GM12872 (cell line): ENCODE measurements around the gene SGSM1.

Source experiments
- TF ChIP-seq, protein P1 (sequence below): IDR thresholded peaks from 3 replicates; pipeline ENCODE4 v1.5.1; 2011; ENCODE audit warnings: low read depth, mild to moderate bottlenecking, low read length, moderate library complexity; ENCODE audit not compliant: insufficient read depth

Gene SGSM1

DNA sequence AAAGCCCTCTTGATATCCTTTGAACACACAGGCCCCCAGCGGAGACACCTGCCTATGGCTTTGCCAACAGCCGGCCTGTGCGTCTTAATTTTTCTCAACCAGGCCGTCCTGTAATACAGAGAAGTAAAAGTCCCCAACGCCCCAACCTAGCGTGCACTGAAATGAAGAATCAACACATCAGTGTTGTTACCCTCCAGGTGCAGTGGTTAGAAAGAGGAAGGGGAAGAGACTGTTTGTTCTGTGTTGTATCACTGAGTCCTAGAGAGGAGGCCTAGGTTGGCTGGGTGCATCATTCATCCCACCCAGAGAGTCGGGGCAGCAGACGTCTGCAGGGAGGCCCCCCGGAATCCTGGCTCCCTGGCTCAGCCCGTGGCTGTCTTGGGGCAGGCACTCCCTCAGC is 25.7 kb downstream of the SGSM1 start:
- TF ChIP-seq, protein P1, sequence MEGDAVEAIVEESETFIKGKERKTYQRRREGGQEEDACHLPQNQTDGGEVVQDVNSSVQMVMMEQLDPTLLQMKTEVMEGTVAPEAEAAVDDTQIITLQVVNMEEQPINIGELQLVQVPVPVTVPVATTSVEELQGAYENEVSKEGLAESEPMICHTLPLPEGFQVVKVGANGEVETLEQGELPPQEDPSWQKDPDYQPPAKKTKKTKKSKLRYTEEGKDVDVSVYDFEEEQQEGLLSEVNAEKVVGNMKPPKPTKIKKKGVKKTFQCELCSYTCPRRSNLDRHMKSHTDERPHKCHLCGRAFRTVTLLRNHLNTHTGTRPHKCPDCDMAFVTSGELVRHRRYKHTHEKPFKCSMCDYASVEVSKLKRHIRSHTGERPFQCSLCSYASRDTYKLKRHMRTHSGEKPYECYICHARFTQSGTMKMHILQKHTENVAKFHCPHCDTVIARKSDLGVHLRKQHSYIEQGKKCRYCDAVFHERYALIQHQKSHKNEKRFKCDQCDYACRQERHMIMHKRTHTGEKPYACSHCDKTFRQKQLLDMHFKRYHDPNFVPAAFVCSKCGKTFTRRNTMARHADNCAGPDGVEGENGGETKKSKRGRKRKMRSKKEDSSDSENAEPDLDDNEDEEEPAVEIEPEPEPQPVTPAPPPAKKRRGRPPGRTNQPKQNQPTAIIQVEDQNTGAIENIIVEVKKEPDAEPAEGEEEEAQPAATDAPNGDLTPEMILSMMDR: no peak

DNA sequence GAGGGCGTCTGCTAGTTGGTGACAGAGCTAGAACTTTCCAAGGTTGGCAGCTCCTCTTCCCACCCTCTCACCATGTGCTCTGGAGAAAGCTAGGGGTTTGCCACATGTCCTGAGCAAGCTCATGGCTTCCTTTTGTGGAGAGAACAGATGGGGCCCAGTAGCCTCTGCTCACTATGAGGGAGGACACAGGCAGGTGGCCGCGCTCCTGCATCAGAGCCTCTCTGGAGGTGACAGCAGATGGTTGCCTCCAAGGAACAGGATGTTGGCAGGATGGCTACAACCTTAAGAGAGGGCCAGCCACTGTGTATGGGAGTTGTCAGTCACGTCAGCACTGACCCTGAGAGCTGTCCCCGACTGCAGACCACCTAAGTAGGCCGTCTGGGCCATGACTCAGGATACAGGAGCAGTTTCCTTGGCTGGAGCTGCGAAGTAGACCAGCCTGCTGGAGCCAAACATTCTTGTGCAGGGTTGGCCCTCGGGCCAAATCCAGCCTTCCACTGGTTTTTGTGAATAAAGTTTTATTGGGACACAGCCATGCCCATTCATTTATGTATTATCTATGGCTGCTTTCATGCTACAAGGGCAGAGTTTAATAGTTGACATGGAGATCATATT is 28.0 kb downstream of the SGSM1 start:
- TF ChIP-seq, protein P1: no peak

DNA sequence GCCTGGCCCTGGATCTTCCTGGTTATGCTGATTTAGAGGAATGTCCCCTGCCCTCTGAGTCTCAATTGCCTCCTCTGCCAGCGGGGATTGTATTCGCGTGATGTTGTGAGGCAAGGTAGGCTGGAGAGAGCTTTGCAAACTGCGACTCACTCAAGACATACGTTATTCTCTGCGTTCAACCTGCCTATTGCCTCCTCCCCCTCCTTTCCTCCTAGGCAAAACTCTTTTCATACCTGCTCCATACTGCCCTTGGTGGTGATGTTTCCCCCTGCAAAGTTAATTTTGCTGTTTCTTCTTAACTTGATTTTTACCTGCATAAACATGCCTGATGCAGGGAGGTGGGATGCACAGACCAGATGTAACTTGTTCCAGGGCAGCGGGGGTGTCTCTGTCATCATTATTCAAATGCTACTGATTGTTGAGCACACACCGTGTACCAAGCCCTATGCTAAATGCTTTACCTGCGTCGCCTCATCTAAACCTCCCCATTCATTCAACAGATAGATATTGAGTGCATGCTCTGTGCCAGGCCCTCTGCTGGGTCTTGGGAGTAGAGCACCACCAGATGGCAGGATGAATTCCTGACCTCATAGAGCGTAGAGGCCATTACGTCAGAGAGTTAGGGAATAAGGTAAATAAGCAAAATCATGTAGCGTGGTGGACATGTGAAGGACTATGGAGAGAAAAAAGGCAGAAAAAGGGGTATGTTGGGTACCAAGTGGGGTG is 29.0 kb downstream of the SGSM1 start:
- TF ChIP-seq, protein P1: no peak; the same call in 2 of the 3 replicates

DNA sequence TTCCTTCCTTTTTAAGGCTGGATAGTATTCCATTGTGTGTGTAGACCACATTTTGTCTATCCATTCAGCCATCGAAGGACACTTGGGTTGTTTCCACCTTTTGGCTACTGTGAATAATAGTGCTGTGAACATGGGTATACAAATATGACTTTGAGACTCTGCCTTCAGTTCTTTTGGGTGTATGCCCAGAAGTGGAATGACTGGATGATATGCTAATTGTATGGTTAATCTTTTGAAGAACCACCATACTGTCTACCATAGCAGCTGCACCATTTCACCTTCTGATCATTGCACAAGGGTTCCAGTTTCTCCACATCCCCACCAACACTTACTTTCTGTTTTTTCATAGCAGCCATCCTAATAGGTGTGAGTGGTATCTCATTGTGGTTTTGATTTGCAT is 30.3 kb downstream of the SGSM1 start:
- TF ChIP-seq, protein P1: no peak

DNA sequence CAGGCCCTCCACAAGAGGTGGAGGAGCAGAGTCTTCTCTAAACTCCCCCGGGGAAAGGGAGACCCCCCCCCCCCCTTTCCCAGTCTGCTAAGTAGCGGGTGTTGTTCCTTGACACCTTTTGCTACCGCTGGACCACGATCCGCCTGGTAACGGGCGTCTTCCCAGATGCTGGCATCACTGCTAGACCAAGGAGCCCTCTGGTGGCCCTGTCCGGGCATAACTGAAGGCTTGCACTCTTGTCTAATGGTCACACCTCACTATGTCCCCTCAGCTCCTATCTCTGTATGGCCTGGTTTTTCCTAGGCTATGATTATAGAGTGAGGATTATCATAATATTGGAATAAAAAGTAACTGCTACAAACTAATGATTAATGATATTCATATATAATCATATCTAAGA is 31.5 kb downstream of the SGSM1 start:
- TF ChIP-seq, protein P1: peak; percentile 26; the same call in 1 of the 3 replicates

DNA sequence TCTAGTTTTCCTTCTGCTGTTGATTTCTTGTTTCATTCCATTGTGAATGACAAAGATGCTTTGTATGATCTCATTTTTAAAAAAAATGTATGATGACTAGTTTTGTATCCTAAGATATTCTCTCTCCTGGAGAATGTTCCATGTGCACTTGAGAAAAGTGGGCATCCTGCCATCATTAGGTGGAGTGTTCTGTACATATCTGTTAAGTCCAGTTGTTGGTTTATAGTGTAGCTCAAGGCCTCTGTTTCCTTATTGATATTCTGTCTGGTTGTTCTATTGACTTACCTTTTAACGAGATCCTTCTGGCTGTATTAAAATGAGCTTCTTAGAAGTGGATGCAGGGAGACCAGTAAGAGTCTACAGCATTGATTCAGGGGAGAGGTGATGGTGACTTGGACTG is 35.2 kb downstream of the SGSM1 start:
- TF ChIP-seq, protein P1: no peak

DNA sequence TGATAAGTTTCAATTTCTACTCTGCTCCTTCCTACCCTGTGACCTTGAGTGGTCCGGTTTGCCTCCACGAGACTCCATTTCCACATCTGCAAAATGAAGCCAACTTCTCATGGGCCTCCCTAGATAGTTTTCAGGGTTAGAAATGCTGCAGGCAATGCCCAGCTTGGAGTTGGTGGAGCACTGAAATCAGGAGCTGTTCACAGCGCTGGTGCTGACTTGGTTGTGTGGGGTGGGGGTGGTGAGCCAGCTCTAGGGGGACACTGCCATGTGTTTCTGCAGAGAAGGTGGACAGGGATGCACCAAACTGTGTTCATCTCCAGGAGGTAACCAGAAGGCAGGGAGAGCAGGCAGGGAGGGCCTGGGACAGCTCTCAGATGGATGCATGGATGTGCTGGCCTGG is 37.0 kb downstream of the SGSM1 start:
- TF ChIP-seq, protein P1: no peak
